HFF-Myc (cell line): ENCODE measurements around the gene GLIPR1L1.

ENCODE experiments used
- DNase-seq: peaks from one replicate; pipeline ENCODE4 v3.0.0-alpha.2; 2011; ENCODE audit warnings: low read depth; ENCODE audit errors: extremely low read depth
- H3K4me3 ChIP-seq: replicated peaks from 2 replicates; pipeline ENCODE4 v1.5.1; 2011; ENCODE audit warnings: low read depth, mild to moderate bottlenecking, control low read depth, low read length
- TF ChIP-seq, protein P1 (sequence below): IDR thresholded peaks from 2 replicates; pipeline ENCODE4 v1.5.1; 2012; ENCODE audit warnings: mild to moderate bottlenecking, low read depth, low read length, control low read depth; ENCODE audit errors: missing control alignments

GLIPR1L1 gene, protein sequence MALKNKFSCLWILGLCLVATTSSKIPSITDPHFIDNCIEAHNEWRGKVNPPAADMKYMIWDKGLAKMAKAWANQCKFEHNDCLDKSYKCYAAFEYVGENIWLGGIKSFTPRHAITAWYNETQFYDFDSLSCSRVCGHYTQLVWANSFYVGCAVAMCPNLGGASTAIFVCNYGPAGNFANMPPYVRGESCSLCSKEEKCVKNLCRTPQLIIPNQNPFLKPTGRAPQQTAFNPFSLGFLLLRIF

DNA sequence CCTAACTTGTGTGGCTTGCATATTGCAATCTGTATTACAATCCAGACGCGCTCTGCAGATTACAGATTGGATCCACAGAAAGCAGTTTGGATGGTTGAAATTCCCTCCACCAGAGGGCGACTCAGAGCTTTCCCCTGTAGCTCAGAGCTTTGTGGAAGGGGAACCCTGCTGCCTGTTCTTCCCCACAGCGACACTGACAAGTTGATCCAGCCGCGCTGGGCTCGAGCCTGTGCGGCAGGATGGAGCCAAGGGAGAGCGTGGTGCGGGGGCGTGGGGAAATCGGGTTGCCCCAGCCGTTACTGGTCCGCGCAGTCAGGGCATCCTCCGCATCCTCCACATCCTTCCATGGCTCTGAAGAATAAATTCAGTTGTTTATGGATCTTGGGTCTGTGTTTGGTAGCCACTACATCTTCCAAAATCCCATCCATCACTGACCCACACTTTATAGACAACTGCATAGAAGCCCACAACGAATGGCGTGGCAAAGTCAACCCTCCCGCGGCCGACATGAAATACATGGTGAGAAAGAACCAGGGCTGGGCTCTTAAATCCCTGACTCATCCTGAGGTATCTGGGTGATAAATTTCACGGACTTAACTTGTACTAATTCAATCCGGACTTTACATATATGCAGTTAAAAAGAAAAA is at the start of gene GLIPR1L1:
Gene GLIPR1L1, plus strand, starts transcription at position 287 of the 647 bp plus-strand sequence. Its CDS starts 59 bp downstream, at position 346.
- peak; percentile 84 for DNase-seq
- TF ChIP-seq, protein P1, sequence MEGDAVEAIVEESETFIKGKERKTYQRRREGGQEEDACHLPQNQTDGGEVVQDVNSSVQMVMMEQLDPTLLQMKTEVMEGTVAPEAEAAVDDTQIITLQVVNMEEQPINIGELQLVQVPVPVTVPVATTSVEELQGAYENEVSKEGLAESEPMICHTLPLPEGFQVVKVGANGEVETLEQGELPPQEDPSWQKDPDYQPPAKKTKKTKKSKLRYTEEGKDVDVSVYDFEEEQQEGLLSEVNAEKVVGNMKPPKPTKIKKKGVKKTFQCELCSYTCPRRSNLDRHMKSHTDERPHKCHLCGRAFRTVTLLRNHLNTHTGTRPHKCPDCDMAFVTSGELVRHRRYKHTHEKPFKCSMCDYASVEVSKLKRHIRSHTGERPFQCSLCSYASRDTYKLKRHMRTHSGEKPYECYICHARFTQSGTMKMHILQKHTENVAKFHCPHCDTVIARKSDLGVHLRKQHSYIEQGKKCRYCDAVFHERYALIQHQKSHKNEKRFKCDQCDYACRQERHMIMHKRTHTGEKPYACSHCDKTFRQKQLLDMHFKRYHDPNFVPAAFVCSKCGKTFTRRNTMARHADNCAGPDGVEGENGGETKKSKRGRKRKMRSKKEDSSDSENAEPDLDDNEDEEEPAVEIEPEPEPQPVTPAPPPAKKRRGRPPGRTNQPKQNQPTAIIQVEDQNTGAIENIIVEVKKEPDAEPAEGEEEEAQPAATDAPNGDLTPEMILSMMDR: peak; percentile 80
- H3K4me3 ChIP-seq: peak within 1 kb of the TSS; percentile 36

DNA sequence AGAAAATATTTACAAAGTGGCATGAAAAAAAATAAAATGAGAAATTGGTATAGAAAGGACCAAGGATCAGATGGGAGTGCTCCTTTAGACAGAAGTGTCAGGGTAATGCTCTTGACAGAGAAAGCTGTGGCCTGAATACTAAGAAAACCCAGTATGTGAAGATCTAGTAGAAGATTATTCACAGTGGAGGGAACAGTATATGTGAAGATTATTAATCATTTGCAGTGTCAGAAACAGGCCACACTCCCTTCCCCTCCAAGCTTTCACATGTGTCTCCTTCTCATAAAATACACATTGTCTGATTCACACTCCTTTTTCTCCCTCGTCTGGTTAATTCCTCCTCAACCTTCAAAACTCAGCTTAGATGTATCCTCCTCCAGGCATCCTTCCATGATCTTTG is 45.6 kb upstream of the GLIPR1L1 start:
- TF ChIP-seq, protein P1: no peak
- no peak for DNase-seq
- no peak overlapping the region for H3K4me3 ChIP-seq

DNA sequence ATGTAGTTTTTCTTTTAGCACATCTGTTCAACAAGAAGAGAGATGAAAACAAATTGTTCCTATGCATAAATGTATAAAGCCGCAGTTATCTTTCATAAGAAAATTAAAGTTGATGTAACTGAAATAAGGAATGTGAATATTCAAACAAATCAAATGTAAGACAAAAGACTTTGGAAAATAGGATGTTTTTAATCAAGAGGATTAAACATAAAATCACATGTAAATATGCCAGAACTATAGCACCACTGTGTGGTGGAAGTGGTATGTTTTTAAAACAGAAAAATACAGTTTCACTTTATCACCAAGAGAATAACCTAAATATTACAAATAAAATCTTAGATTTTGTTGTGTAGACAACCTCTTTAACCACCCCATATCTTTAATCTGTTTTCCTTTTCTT is 44.7 kb upstream of the GLIPR1L1 start:
- H3K4me3 ChIP-seq: no peak overlapping the region
- TF ChIP-seq, protein P1: no peak
- no peak for DNase-seq

DNA sequence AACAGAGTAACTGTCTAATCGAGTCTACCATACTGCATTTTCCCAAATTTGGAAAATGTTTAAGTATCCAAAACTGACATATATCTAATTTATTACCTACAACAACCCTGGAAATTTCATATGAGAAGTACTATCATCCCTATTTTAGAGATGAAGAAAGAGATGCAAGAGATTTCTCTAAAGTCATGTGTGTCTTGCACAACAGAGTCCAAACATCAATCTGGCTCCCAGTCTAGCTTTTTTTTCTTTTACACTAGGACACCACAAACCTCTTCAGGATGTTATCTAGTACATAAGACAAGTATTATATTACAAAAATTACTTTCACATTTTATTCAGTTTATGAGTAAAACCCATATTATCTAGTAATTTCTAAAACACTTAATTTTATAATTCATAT is 43.5 kb upstream of the GLIPR1L1 start:
- TF ChIP-seq, protein P1: no peak
- no peak overlapping the region for H3K4me3 ChIP-seq
- no peak for DNase-seq

DNA sequence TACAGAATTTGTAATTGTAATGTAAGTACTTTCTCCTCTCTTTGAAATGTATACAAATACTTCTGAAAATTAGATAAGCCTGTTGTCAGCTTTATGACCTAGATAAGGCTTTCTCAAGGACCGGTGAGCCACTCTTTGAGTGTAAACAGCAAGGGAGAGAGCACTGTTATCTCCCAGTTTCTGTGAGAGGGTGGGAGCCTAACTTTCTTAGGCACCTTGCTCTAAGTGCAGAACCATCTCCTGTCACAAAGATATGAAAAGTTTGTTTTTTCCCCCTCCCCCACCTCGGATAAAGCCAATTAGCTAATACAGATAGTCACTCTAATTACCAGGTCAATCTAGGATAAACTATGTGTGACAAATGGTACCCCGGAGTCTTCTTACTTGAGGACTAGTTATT is 40.1 kb upstream of the GLIPR1L1 start:
- no peak overlapping the region for H3K4me3 ChIP-seq
- TF ChIP-seq, protein P1: no peak

DNA sequence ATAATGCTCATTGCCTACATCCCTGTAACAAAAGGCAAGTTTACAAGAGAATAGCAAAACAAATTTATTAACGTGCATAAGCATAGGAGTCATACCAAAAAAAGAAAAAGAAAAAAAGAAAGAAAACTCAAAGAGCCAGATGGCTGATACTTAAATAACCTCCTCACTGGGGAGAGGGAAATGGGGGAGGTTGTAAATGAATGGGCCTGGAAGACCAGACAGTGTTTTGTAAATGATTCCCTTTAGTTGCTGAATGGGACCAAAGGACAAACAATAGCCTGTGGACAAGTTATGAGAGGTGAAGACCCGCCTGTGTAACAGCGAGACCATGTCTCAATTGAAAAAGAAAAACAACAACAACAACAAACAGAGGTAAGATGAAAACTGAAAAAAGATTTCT is 39.7 kb upstream of the GLIPR1L1 start:
- H3K4me3 ChIP-seq: no peak overlapping the region
- TF ChIP-seq, protein P1: no peak
- DNase-seq: no peak

More for the DNA sequence above, 40.1 kb upstream of the GLIPR1L1 start:
- no peak for DNase-seq

DNA sequence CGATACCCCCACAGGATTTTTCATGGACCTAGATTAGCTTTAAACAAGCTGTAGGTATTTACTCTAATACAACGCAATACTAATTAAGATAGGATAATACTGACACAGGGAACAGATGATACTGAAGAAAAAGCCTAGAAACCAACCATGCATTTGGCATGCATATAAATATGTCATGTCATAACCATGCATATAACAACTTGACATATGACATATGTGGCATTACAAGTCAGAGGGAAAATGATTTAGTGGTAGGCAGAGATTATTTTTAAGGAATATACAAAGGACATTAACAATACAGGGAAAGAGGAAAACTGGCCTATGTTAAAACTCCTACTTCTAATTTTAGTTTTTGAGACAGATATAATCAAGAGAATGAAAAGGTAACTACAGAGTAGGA is 32.2 kb upstream of the GLIPR1L1 start:
- no peak overlapping the region for H3K4me3 ChIP-seq
- TF ChIP-seq, protein P1: no peak

More for the DNA sequence above, 32.2 kb upstream of the GLIPR1L1 start:
- no peak for DNase-seq
